HepG2 (cell line): ENCODE measurements around the gene ATG2A. TPM values are rescaled to one million over a fixed set of nuclear protein-coding genes. Genes with fewer than 3 reads are reported as not detected.
A peak's percentile ranks its signal among the peaks of the same experiment; 100 is the strongest.

Experiments used
- ARID3A ChIP-seq: IDR thresholded peaks from 2 replicates; pipeline ENCODE4 v1.6.1; 2012; ENCODE audit warnings: low read depth, low read length, improper control_type of control experiment
- HES4 ChIP-seq: sonication (generic); formaldehyde crosslinking; IDR thresholded peaks from 2 replicates; pipeline ENCODE4 v1.9.0; 2021; ENCODE audit warnings: mild to moderate bottlenecking, missing genetic modification reagents, borderline replicate concordance
- HMGXB4 ChIP-seq, 2 experiments: sonication (generic) in 1 of 2; formaldehyde crosslinking in 1 of 2; IDR thresholded peaks; 2 replicates each; pipeline versions ENCODE4 v1.4.0 to v1.6.1; 2018 to 2020; ENCODE audit warnings: missing genetic modification reagents in 2 of 2, borderline replicate concordance in 1 of 2, low read depth in 1 of 2, mild to moderate bottlenecking in 1 of 2, missing biosample characterization in 1 of 2
- KLF16 ChIP-seq, 2 experiments: sonication (generic) in 1 of 2; formaldehyde crosslinking in 1 of 2; IDR thresholded peaks; 2 replicates each; pipeline versions ENCODE4 v1.6.1 to v1.8.0; 2016 to 2023; ENCODE audit warnings: missing genetic modification reagents in 2 of 2, missing compliant biosample characterization in 1 of 2
- KLF6 ChIP-seq: IDR thresholded peaks from 2 replicates; pipeline ENCODE4 v1.8.0; 2016; ENCODE audit warnings: missing biosample characterization, missing genetic modification reagents
- MEIS2 ChIP-seq: sonication (generic); formaldehyde crosslinking; IDR thresholded peaks from 2 replicates; pipeline ENCODE4 v1.9.0; 2021; ENCODE audit warnings: mild to moderate bottlenecking, missing genetic modification reagents
- MLX ChIP-seq: IDR thresholded peaks from 2 replicates; pipeline ENCODE4 v1.6.1; 2016
- NR2F1 ChIP-seq, 2 experiments: fragments of 450-650 bp in 1 of 2; formaldehyde crosslinking in 1 of 2; IDR thresholded peaks; 2 replicates each; pipeline versions ENCODE4 v1.5.0 to v1.6.1; 2016 to 2020; ENCODE audit warnings: mild to moderate bottlenecking in 1 of 2, missing compliant biosample characterization in 1 of 2, missing genetic modification reagents in 1 of 2, moderate library complexity in 1 of 2
- ZFP90 ChIP-seq: sonication (generic); formaldehyde crosslinking; IDR thresholded peaks from 2 replicates; pipeline ENCODE4 v1.8.0; 2022; ENCODE audit warnings: missing genetic modification reagents, mild to moderate bottlenecking, inconsistent platforms, borderline replicate concordance
- ZNF574 ChIP-seq: sonication (generic); formaldehyde crosslinking; IDR thresholded peaks from 2 replicates; pipeline ENCODE4 v1.4.0; 2020; ENCODE audit warnings: missing genetic modification reagents
- ZNF580 ChIP-seq: IDR thresholded peaks from 2 replicates; pipeline ENCODE4 v1.6.1; 2016; ENCODE audit warnings: low read depth, borderline replicate concordance
- polyA plus RNA-seq, 8 experiments: library from polyadenylated mRNA; depleted of rRNA in 3 of 8; stranded (reverse) in 7 of 8; unstranded in 1 of 8; fragments of >200 nt; fragmentation: Illumina TruSeq in 4 of 8; extraction: Trizol in 4 of 8; gene quantifications; 2 replicates each; pipeline versions ENCODE4 v1.2.1 to v1.2.3, GENCODE V29; 2011 to 2016; ENCODE audit warnings: low read depth in 4 of 8, missing spikeins in 1 of 8, mixed read lengths in 1 of 8; ENCODE audit not compliant: insufficient read depth in 1 of 8
- total RNA-seq, 5 experiments: library from RNA; depleted of rRNA; stranded (reverse); fragments of >200 nt; fragmentation: Illumina TruSeq; extraction: Trizol; gene quantifications; 2 replicates each; pipeline ENCODE4 v1.2.3, GENCODE V29; 2016; ENCODE audit warnings: low read depth in 1 of 5

Gene ATG2A
- total and polyA plus RNA-seq, 2 of the 13 experiments (the other 11 are each of a cell fraction or from before 2014, with no cell fraction given) = 6.7 to 8.0 TPM

- TF ChIP-seq ZNF574 (CRISPR knock-in tag) = peak; percentile 56; the same call in 1 of the 2 replicates
- TF ChIP-seq KLF6 = peak; percentile 74
- TF ChIP-seq MLX (CRISPR knock-in tag) = no peak
- peak in 1 of 2 experiments; percentile 79; a peak in 1 of 4 replicates for TF ChIP-seq KLF16 (CRISPR knock-in tag; IDR thresholded peaks at IDR 0.05)
- peak; percentile 94 to 95 for TF ChIP-seq HMGXB4 (CRISPR knock-in tag; IDR thresholded peaks at IDR 0.05; ENCODE audit: borderline replicate concordance in 1 of 2, low read depth in 1 of 2)
- peak; percentile 68; the same call in 1 of the 2 replicates for TF ChIP-seq ZNF580 (CRISPR knock-in tag)
- TF ChIP-seq ZFP90 (CRISPR knock-in tag) = peak; percentile 57; the same call in 1 of the 2 replicates
- TF ChIP-seq ARID3A = peak; percentile 82
- no peak for TF ChIP-seq MEIS2 (CRISPR knock-in tag)
- peak; percentile 5 to 80; a peak in 2 of 4 replicates for TF ChIP-seq NR2F1 (CRISPR knock-in tag; IDR thresholded peaks at IDR 0.05)
- peak; percentile 62; the same call in 1 of the 2 replicates for TF ChIP-seq HES4 (CRISPR knock-in tag)
Observed at GRCh38 chr11:64916775-64917662, at the start of gene ATG2A (continued).
